Ovary (tissue), 1 donor: ENCODE data around the gene LRRC71.

Experiments
- EP300 ChIP-seq: sonication (generic); formaldehyde crosslinking; IDR thresholded peaks from one replicate; pipeline ENCODE4 v1.6.1; 2017; ENCODE audit warnings: antibody characterized with exemption
- POLR2A ChIP-seq: fragments of 450-650 bp; IDR thresholded peaks from one replicate; pipeline ENCODE4 v1.6.1; 2017; ENCODE audit warnings: antibody characterized with exemption, mild to moderate bottlenecking, moderate library complexity

DNA sequence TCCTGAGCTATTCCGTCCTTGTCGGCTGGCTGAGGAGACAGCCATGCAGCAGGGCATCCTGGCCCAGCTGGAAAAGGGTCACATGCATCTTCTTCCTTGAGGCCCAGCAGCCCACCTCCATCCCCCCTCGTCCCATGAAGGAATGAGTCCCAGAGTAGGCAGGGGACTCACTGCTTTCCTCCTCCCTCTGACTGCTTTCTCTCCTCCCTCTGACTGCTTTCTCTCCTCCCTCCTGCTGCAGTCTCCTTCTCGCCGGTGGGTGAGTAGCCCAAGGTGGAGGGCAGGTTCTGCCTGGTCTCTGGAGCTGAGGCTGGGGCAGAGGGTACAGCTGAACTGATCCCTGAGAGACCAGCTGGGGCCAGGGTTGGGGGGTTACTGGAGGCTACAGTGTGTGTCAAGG, 46.3 kb upstream of the LRRC71 start:
- TF ChIP-seq EP300 = no peak
- no peak for TF ChIP-seq POLR2A
